Measurements from ENCODE around the gene PNPO.

PNPO gene

DNA sequence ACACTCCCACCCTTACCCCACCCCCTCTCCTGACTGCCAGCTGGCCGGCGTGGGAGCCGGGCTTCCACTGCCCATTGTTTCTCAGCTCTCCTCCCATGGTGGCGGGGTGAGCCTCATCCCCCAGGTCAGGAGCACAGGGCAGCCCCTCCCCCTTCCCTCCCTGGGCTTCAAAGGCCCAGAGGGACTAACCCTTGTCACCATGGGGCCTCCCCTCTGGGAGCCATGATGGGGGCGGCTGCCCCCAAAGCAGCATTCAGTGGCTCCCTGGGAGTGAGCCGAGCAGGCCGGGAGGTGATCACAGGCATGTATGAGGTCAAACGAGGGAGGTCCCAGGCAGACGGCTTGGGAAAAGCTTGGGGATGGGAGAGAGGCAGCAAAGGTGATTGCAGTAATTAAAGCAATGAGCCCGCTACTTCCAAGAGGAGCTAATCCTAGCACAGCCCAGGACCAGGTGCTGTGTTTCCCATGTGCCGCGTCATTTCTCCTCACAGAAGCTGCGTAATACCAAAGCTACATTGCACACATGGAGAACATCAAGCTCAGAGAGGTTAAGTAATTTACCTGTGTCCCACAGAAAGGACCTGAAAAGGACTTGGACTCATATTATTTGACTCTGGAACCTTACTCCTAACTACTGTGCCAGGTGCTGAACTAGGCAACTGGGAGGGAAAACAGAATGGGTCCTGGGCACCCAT lies 54.0 kb downstream of the PNPO start:
- Histone ChIP-seq H3K4me3 (ENCODE audit: insufficient read depth, low read length, poor library complexity, severe bottlenecking) (no peak overlapping the region), H4K20me1 (ENCODE audit: low read depth, low read length) (no peaks in the 10 kb centered on the region), H3K4me2 (ENCODE audit: low read depth, low read length, poor library complexity, severe bottlenecking) (no peak overlapping the region), H3K36me3 (ENCODE audit: low read length) (no peaks in the 10 kb centered on the region), H2AFZ (ENCODE audit: low read depth, low read length, severe bottlenecking) (no peak overlapping the region), H3F3A (ENCODE audit: insufficient read depth) (no peaks in the 10 kb centered on the region), H3K27ac (ENCODE audit: low read depth, low read length) (no peak overlapping the region), H3K79me2 (ENCODE audit: insufficient read depth, low read length) (no peaks in the 10 kb centered on the region), H3K9me2 (replicated peaks; ENCODE audit: insufficient read depth, low read length) (no peaks in the 10 kb centered on the region), H3K9ac (ENCODE audit: low read length) (no peak overlapping the region), H3K27me3 (ENCODE audit: low read length) (no peaks in the 10 kb centered on the region), H3K9me3 (ENCODE audit: insufficient read depth, low read length) (no peaks in the 10 kb centered on the region)
- TF ChIP-seq CTCF (IDR thresholded peaks at IDR 0.05; ENCODE audit: insufficient read depth, low read length, poor library complexity, severe bottlenecking) (no peak), EZH2phosphoT487 (conservative IDR thresholded peaks at IDR 0.05; ENCODE audit: low read length) (no peak)

DNA sequence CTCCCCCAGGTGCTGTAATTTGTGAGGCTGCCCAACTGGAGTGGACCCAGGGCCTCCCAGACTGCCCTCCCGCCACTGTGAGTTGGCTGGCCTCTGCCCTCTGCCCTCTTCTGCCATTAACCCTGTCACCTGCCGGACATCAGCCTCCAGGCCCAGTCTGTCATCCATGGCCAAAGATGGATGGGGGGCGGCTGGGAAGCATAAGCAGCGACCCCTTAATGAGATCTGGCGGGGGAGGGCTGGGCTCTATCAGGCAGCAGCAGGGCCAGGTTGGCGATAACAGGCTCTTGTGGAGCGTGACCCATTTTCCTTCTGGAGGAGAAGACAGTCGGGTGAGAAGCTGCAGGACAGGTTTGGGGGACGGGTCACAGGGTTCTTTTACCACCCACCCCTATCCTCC lies 54.8 kb downstream of the PNPO start:
- Histone ChIP-seq H2AFZ (ENCODE audit: low read depth, low read length, severe bottlenecking) (no peak overlapping the region), H3K9me3 (ENCODE audit: insufficient read depth, low read length) (no peaks in the 10 kb centered on the region), H4K20me1 (ENCODE audit: low read depth, low read length) (no peaks in the 10 kb centered on the region), H3K9ac (ENCODE audit: low read length) (no peak overlapping the region), H3K36me3 (ENCODE audit: low read length) (no peaks in the 10 kb centered on the region), H3K4me3 (ENCODE audit: insufficient read depth, low read length, poor library complexity, severe bottlenecking) (no peak overlapping the region), H3K4me2 (ENCODE audit: low read depth, low read length, poor library complexity, severe bottlenecking) (no peak overlapping the region), H3K27me3 (ENCODE audit: low read length) (no peaks in the 10 kb centered on the region), H3K9me2 (replicated peaks; ENCODE audit: insufficient read depth, low read length) (no peaks in the 10 kb centered on the region), H3F3A (ENCODE audit: insufficient read depth) (no peaks in the 10 kb centered on the region), H3K79me2 (ENCODE audit: insufficient read depth, low read length) (no peaks in the 10 kb centered on the region), H3K27ac (ENCODE audit: low read depth, low read length) (no peak overlapping the region)
- TF ChIP-seq CTCF (IDR thresholded peaks at IDR 0.05; ENCODE audit: insufficient read depth, low read length, poor library complexity, severe bottlenecking): no peak
- no peak for TF ChIP-seq EZH2phosphoT487 (conservative IDR thresholded peaks at IDR 0.05; ENCODE audit: low read length)

GRCh38 chr17:47997586-47997985 lies 56.2 kb downstream of the PNPO start:
- Histone ChIP-seq H4K20me1 (ENCODE audit: low read depth, low read length) (no peaks in the 10 kb centered on the region), H2AFZ (ENCODE audit: low read depth, low read length, severe bottlenecking) (no peak overlapping the region), H3K4me3 (ENCODE audit: insufficient read depth, low read length, poor library complexity, severe bottlenecking) (no peak overlapping the region), H3K27ac (ENCODE audit: low read depth, low read length) (no peak overlapping the region), H3K9ac (ENCODE audit: low read length) (no peak overlapping the region), H3K79me2 (ENCODE audit: insufficient read depth, low read length) (no peaks in the 10 kb centered on the region), H3F3A (ENCODE audit: insufficient read depth) (no peaks in the 10 kb centered on the region), H3K9me2 (replicated peaks; ENCODE audit: insufficient read depth, low read length) (no peaks in the 10 kb centered on the region), H3K36me3 (ENCODE audit: low read length) (no peaks in the 10 kb centered on the region), H3K9me3 (ENCODE audit: insufficient read depth, low read length) (no peaks in the 10 kb centered on the region), H3K27me3 (ENCODE audit: low read length) (no peaks in the 10 kb centered on the region), H3K4me2 (ENCODE audit: low read depth, low read length, poor library complexity, severe bottlenecking) (no peak overlapping the region)
- TF ChIP-seq EZH2phosphoT487 (conservative IDR thresholded peaks at IDR 0.05; ENCODE audit: low read length) (no peak), CTCF (IDR thresholded peaks at IDR 0.05; ENCODE audit: insufficient read depth, low read length, poor library complexity, severe bottlenecking) (no peak)

Data from SU-DHL-6 (cell line).